Psoas muscle (tissue), 8 donors: ENCODE measurements around the gene NRF1. TPM values are rescaled to one million over a fixed set of nuclear protein-coding genes. Genes with fewer than 3 reads are reported as not detected.

Source experiments
- ATAC-seq, 4 donors: fragments of 200-7000 bp; cut with Tn5 transposase; one replicate each; pipeline ENCODE4 v1.9.1; 2020; ENCODE audit warnings: moderate library complexity in 3 of 4, mild to moderate bottlenecking in 2 of 4
- DNase-seq, 2 donors: peaks; one replicate each; pipeline ENCODE4 v3.0.0-alpha.2; 2020
- H3K27ac ChIP-seq: fragments of 200-600 bp; one replicate; pipeline ENCODE4 v1.8.0; 2022
- H3K27me3 ChIP-seq, 3 donors: fragments of 200-600 bp in 1 of 3; one replicate each; pipeline versions ENCODE4 v1.6.1 to v1.8.0; 2013 to 2022; ENCODE audit warnings: low read length in 2 of 3, mild to moderate bottlenecking in 2 of 3, moderate library complexity in 1 of 3; ENCODE audit not compliant: insufficient read depth in 3 of 3
- H3K36me3 ChIP-seq, 2 donors: fragments of 200-600 bp in 1 of 2; one replicate each; pipeline versions ENCODE4 v1.6.1 to v1.8.0; 2013 to 2022; ENCODE audit warnings: low read depth in 1 of 2, mild to moderate bottlenecking in 1 of 2, moderate library complexity in 1 of 2; ENCODE audit not compliant: insufficient read depth in 1 of 2
- H3K4me1 ChIP-seq: fragments of 200-600 bp; one replicate; pipeline ENCODE4 v1.8.0; 2022
- H3K4me3 ChIP-seq: fragments of 200-600 bp; one replicate; pipeline ENCODE4 v1.8.0; 2022; ENCODE audit warnings: mild to moderate bottlenecking
- H3K9me3 ChIP-seq: fragments of 200-600 bp; one replicate; pipeline ENCODE4 v1.8.0; 2022
- WGBS, 3 donors: extraction: QIAGEN DNeasy Blood & Tissue Kit; methylation state at CpG; one replicate each; pipeline versions ENCODE4 v1.1.6 to v1.1.7; 2013; 5-methylcytosine and 5-hydroxymethylcytosine counted together
- intact Hi-C, 2 donors: fragments of 100-400 bp; cut with DNase I; formaldehyde crosslinking; loops; one replicate each; pipeline versions ENCODE4 v1.11.0 to v1.14.2; 2022
- polyA plus RNA-seq, 3 donors: library from polyadenylated mRNA; stranded (reverse); fragments of 200-250 nt; gene quantifications; one replicate each; pipeline ENCODE4 v1.2.3, GENCODE V29; 2013
- total RNA-seq, 4 donors: library from RNA; stranded (reverse); fragmentation: NEBNext Ultra II Directional in 2 of 4; extraction: Animal tissue kit (Norgen Biotek cat#: 25700) in 2 of 4; gene quantifications; one replicate each; pipeline versions ENCODE4 v1.2.1 to v1.2.4, GENCODE V29; 2021 to 2023
- TF ChIP-seq, protein P1 (sequence below): fragments of 200-600 bp; IDR thresholded peaks from one replicate; pipeline ENCODE4 v1.8.0; 2022; ENCODE audit warnings: antibody characterized with exemption
- donor health status: healthy with polysubstance abuse.
- donor health status: DM: no; HTN: no; CAD: no; lungs with moderate emphysema.
- donor health status: Bipolar disorder and iron deficiency.
- donor health status: healthy.
- donor health status: DM: yes; HTN: yes; CAD: no.
- donor health status: DM: no; HTN: no; CAD: no.
- donor health status: DM: no; HTN: no; CAD: no.
- donor health status: DM: yes; HTN: yes; CAD: no.

NRF1 gene
- total and polyA plus RNA-seq, 7 donors: 4.4 to 13.7 (median 10.0) TPM

DNA sequence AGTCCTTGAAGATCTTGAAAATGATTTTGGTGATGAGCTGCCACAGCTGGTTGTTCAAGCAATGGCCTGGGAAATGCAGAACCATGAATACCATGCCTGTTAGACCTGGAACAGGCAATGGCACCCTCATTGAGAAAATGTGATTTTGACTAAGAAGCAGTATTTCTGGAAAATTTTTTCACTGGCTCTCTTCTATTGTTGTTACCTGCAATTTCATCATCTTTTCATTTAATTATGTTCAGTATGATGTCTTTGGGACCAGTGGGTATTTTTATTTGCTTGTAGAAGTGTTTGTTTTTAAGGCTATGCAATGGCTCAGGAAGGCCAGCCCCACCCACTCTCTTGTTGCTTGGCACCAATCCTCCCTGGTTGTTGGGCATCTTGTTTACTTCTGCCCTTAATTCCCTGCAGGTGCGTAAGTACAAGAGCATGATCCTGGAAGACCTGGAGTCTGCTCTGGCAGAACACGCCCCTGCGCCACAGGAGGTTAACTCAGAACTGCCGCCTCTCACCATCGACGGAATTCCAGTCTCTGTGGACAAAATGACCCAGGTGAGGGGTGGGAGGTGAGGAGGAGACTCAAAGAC lies 78.6 kb downstream of the NRF1 start:
- Histone ChIP-seq H3K4me3 (no peak overlapping the region), H3K36me3 (peaks cover 5 to 41% of the 10 kb centered on the region in 2 donors), H3K27ac (no peak overlapping the region), H3K27me3 (no peaks in the 10 kb centered on the region), H3K9me3 (no peaks in the 10 kb centered on the region), H3K4me1 (peaks cover 3% of the 10 kb centered on the region)
- TF ChIP-seq, protein P1, sequence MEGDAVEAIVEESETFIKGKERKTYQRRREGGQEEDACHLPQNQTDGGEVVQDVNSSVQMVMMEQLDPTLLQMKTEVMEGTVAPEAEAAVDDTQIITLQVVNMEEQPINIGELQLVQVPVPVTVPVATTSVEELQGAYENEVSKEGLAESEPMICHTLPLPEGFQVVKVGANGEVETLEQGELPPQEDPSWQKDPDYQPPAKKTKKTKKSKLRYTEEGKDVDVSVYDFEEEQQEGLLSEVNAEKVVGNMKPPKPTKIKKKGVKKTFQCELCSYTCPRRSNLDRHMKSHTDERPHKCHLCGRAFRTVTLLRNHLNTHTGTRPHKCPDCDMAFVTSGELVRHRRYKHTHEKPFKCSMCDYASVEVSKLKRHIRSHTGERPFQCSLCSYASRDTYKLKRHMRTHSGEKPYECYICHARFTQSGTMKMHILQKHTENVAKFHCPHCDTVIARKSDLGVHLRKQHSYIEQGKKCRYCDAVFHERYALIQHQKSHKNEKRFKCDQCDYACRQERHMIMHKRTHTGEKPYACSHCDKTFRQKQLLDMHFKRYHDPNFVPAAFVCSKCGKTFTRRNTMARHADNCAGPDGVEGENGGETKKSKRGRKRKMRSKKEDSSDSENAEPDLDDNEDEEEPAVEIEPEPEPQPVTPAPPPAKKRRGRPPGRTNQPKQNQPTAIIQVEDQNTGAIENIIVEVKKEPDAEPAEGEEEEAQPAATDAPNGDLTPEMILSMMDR: no peak
- no peak for DNase-seq
- ATAC-seq: no peak
- WGBS, 3 donors: 95 to 99% (median 95%) methylated on average over 6 of the region's 6 CpGs
- intact Hi-C loops: no loop called here

DNA sequence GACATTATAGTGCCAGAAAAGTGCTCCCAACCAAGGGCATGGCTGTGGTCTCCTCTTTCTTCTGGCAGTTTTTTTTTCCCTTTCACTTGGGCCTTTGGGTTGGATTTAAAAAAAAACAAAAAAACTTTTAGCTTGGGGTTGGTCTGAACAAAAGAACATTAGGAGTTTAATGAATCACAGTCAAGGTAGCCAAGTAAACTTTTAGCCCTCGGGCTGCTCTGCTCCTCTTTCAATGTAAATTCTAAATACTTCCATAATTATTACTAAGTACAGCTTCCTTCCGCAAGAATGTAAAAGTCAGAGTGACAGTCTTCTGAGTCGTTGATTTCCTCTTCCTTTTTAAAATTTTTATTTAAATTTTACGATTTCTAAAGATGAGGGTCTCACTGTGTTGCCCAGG lies 79.2 kb downstream of the NRF1 start:
- no peaks in the 10 kb centered on the region for H3K27me3 ChIP-seq
- H3K9me3 ChIP-seq: no peaks in the 10 kb centered on the region
- H3K36me3 ChIP-seq: peaks cover 5 to 41% of the 10 kb centered on the region in 2 donors
- DNase-seq: no peak
- 70 to 95% (median 86%) methylated on average over 4 of the region's 4 CpGs for WGBS, 3 donors
- intact Hi-C loops: no loop called here
- ATAC-seq: no peak
- TF ChIP-seq, protein P1: no peak
- no peak overlapping the region for H3K27ac ChIP-seq
- no peak overlapping the region for H3K4me3 ChIP-seq
- peaks cover 3% of the 10 kb centered on the region for H3K4me1 ChIP-seq

DNA sequence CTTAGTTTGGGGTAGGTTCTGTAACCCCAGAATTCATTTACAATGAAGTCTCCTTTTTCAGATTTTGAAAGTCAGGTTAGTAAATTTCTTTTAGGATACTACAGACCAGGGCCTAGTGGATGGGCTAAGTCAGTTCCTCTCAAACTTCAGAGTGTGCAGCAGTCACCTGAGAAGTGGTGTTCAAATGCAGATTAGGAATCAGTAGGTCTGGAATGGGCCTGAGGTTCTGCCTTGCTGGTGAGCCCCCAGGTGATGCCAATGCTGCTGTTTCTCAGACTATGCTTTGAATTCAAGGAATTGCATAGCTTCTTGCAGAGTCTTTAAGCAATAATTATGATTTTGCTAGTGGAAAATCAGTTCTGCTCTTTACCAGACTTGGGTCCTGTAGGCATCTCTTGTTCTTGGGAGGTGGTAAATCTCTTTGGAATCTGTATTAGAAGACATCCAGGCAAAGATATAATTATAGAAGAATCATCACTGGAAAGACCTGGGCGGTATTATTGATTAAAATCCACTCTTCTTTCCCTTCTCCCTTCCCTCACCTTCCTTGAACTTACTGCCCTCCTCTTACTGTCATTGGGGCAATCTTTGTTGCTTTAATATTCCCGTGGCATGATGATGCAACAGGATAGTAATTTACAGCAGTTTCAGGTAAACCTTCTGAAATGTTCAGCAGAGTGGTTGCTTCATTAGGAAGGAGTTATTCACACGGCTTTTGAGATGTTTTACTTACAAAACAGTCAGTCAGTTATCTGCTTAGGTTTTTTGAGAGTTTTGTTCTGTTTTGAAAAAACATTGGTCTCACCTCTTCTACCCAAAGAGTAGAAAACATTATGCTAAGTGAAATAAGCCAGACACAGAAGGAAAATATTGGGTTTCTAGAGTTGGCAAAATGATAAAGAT lies 87.2 kb downstream of the NRF1 start:
- no peak for ATAC-seq
- no peaks in the 10 kb centered on the region for H3K9me3 ChIP-seq
- no peaks in the 10 kb centered on the region for H3K27me3 ChIP-seq
- WGBS, 3 donors: 89 to 96% (median 90%) methylated on average over 3 of the region's 3 CpGs
- intact Hi-C loops: no loop called here
- no peak for DNase-seq
- TF ChIP-seq, protein P1: no peak
- H3K27ac ChIP-seq: no peak overlapping the region
- H3K4me1 ChIP-seq: no peaks in the 10 kb centered on the region
- peaks cover 0 to 7% of the 10 kb centered on the region in 2 donors for H3K36me3 ChIP-seq
- no peak overlapping the region for H3K4me3 ChIP-seq

DNA sequence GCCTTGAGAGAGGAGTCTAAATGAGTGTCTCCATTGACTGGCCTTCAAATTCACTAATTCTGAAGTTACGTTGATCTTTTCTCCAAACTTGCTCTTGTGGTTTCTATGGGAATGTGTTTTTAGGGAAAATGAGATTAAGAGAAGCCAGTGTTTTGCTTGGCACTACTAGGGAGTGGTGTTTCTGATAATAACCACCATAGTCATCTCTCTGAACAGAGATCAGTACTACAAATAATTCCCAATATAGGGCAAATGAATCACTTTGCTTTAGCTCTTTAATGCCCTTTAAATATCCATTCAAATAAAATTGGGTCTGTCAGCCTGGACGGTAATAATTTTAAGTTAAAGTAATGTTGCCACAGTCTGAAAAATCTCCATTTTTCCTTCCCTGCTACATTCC lies 90.8 kb downstream of the NRF1 start:
- no peak for DNase-seq
- WGBS, 3 donors: 89 to 92% (median 91%) methylated on average over 2 of the region's 2 CpGs
- no peak for ATAC-seq
- no peaks in the 10 kb centered on the region for H3K9me3 ChIP-seq
- H3K4me3 ChIP-seq: no peak overlapping the region
- no peaks in the 10 kb centered on the region for H3K27me3 ChIP-seq
- intact Hi-C loops: no loop called here
- TF ChIP-seq, protein P1: no peak
- no peak overlapping the region for H3K27ac ChIP-seq
- H3K4me1 ChIP-seq: no peaks in the 10 kb centered on the region
- H3K36me3 ChIP-seq: no peaks in the 10 kb centered on the region
